ENCODE measurements around the gene GPRC5C.
"Not testable (repeated sequence)": the region's sequence is repeated elsewhere in the genome, so short reads cannot be mapped to it uniquely, and the experiment has no call there.

The GPRC5C gene

DNA sequence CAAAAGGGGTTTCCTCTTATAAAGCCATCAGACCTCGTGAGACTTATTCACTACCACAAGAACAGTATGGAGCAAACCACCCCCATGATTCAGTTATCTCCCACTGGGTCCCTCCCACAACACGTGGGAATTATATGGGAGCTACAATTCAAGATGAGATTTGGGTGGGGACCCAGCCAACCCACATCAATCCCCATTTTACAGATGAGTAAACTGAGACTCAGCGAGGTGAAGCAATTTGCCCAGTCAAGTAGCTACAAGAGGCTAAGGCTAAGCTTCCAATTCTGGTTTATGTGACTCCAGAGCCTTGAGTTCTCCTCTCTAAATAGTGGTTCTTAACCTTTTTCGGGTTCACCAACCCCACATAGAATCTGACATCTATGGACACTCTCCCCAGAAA lies 43.3 kb downstream of the GPRC5C start:
- no peak for DNase-seq

DNA sequence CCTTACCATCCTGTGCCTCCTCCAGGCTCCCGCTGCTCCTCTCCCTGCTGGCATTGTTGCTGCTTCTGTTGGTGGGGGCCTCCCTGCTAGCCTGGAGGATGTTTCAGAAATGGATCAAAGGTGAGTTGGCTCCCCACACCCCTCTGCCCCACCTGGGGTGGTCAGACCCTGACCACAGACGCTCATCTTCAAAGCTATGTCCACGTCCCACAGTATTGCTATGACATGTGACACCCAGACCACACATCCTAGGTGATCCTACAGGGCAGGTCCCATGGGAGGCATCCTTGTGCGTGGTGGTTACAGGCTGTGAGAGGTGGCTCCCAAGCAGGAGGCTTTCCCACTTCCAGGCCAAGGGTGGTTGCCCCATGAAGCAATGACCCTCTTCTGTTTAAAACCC lies 45.5 kb downstream of the GPRC5C start:
- no peak for DNase-seq

DNA sequence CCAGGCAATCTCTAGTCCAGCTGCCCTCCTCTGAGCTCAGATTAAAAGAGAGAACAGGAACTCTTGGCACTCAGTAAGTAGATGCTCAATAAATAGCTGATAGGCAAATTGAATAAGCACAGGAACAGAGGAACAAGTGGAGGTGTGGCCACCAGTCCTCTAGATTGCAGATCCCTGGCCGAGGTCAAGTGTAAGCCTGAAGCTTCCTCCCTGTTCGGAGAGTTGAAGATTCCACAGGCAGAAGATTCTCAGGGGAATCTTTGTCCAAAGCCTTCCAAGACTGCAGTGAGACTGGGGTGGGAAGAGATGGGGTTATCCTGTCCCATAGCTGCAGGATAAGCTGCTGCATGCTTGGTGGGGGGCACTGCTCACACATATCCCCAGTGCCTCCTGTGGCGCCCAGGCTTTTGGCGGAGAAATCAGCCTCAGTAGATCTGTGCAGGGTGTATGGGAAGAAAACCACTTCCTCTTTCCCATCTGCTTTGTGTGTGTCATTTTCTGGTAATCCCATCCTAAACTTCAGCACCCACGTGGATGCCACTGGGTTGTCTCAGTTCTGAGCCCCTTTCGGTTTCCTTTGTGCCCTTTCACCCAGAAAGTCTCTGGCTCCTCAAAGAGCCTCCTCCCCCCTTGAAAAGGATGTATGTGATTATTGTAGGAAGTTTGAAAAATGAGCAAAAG lies 46.7 kb downstream of the GPRC5C start:
- peak; percentile 11 to 16 for DNase-seq

DNA sequence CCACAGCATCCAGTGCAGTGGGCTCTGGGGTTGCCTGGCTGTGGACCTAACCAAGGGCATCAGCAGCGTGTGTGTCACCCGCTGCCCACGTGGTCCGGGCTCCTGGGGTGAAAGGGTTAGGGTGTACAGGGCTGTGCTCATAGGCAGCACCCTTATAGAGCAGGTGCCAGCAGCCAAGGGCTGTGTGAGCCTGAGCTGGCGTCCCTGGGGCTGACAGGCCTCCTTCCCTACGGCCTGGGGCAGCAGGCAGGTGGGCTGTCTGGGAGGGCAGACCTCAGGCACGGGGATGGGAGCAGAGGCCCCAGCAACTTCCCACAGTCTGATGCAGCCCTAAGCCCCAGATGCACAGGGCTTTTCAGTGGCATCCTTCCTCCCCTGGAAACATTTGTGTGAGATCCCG lies 48.4 kb downstream of the GPRC5C start:
- DNase-seq = no peak

DNA sequence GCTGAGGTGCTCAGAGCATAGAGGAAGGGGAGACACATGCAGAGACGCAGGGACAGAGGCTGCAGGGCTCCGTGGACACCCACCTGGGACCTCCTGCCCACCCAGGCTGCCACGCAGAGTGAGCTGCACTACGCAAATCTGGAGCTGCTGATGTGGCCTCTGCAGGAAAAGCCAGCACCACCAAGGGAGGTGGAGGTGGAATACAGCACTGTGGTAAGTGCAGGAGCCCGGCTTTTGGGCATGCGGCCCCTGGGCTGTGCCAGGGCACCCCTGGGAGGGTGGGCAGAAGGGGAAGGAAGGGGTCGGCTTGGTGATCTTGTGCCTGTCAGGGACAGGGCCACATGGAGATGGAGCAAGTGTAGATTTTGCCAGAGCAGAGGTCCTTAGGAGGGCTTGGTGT lies 49.7 kb downstream of the GPRC5C start:
- DNase-seq = no peak

DNA sequence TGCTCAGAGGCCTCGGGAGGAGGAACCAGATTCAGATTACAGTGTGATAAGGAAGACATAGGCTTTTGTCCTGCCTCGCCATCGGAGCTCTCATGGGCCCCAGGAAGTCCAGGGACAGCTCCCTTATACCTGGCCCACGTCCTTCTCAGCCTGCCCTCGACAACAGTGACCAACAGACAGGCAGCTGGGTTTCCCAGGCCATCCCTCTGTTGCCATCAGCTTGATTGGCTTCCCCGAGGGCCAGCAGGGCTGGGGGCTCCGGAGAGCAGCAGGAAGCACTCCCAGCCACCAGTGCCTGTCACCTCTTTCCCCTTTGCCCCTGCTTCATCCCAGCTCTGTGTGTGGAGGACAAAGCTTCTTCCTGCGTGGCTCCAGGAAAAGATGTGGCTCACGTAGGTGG lies 52.2 kb downstream of the GPRC5C start:
- no peak for DNase-seq

DNA sequence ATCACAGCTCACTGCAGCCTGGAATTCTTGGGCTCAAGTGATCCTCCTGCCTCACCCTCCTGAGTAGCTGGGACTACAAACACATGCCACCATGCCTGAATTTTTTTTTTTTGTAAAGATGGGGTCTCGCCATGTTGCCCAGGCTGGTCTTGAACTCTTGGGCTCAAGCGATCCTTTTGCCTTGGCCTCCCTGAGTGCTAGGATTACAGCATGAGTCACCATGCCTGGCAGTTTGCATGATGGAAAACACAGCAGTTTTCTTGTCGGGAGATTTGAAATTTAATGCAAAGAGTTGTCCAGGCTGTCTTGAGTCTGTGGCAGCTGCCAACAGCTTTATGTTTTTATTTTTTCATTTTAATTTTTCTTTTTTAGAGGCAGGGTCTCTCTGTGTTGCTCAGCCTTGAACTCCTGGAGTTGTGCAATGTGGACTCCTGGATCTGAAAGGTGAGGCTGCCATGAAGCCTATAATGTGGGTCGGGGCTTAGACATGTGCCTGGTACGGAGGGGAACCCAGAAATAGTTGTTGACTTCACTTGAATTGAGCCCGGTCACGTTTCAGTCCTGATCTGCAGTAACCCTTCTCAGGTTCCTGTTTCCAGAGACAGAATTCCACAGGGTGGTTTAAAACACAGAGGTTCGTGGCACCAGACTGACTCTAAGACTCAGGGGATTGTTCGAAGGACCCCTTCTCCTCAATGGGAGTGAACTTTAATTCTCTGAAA lies 53.3 kb downstream of the GPRC5C start:
- no peak for DNase-seq

DNA sequence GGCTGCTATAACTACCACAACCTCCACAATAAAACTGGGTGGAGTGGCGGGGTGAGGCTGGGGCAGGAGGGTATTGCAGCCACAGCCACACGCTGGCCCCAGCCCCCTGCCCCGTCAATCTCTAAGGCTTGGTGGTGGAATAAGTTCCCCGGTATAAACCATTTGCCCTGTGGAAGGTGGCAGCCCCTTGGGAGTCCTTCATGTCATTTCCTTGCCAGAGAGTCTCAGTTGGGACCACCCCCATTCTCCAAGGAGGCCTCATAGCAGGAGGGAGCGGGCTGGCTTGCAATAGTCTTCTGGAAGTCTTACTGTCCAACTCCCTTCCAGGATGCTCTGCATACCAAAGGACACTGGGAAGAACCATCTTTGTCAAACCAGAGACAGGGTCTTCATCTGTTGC lies 54.0 kb downstream of the GPRC5C start:
- DNase-seq = no peak

DNA sequence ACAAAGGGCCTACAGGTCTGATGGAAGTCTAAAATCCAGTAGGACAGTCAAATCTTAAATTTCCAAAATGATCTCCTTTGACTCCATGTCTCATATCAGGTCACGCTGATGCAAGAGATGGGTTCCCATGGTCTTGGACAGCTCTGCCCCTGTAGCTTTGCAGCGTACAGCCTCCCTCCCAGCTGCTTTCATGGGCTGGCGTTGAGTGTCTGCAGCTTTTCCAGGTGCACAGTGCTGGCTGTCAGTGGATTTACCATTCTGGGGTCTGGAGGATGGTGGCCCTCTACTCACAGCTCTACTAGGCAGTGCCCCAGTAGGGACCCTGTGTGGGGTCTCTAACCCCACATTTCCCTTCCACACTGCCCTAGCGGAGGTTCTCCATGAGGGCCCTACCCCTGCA lies 56.4 kb downstream of the GPRC5C start:
- not testable (repeated sequence) for DNase-seq

DNA sequence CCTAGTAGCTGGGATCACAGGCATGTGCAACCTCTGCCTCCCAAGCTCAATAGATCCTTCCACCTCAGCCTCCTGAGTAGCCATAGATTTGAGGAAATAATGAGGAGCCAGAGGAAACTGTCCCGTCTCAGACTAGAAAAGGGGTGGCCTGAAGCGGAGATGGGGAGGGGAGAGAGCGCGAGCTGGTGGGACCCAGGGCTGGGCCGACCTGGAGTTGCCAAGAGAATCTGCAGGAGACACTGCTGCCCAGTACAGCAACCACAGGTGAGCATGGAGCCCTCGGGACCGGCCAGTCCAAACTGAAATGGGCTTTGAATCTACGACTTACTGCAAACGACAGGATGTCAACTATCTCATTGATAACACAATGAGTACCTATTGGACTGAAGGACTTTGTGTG lies 58.8 kb downstream of the GPRC5C start:
- no peak for DNase-seq

DNA sequence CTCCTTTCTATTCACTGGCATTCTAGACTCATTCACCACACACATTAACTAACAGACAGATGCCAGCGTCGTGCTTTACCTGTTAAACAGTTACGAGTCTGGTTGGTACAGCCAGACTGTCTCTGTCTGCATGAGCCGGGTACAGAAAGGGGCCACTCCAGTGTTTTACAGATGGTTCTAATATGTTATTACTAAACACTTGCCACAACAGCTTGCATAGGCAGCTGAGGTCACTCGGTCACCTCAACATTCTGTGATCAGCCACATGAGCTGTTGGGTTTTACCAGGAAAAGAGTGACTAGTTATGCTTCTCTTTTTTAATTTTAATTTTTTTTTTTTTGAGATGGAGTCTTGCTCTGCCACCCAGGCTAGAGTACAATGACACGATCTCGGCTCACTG lies 59.7 kb downstream of the GPRC5C start:
- no peak for DNase-seq

DNA sequence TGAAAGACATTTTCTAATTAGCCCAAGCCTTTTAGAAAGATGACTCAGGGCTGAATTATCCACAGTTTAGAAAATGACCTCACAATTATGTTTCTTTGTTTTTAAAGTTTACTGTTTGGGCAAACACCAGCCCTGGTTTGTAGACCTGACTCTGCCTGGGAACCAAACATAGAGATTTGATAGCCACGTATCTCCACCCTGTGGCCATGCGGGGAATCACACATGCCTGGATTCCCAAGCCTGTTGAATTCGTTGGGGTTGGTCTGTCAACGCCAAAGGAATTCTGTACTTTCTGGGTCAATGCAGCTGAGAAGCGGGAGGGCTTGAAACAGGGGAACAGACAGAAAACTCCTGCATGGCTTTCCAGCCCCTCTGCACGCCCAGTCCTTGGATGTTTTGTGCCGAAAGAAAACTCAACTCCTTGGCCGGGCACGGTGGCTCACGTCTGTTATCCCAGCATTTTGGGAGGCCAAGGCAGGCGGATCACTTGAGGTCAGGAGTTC lies 61.5 kb downstream of the GPRC5C start:
- peak; percentile 59 to 63 for DNase-seq
